Posterior cingulate gyrus (tissue), 11 donors: Measurements from ENCODE around the gene C19orf25.
"Not testable (repeated sequence)": the region's sequence is repeated elsewhere in the genome, so short reads cannot be mapped to it uniquely, and the experiment has no call there.

ENCODE experiments used
- DNase-seq, 10 donors: peaks; one replicate each; pipeline versions ENCODE4 v3.0.0 to v3.0.0-alpha.2; 2020 to 2021; ENCODE audit warnings: mixed read lengths in 3 of 10
- intact Hi-C: fragments of 100-400 bp; cut with DNase I; formaldehyde crosslinking; loops from one replicate; pipeline ENCODE4 v1.15.1; 2023

Gene C19orf25

DNA sequence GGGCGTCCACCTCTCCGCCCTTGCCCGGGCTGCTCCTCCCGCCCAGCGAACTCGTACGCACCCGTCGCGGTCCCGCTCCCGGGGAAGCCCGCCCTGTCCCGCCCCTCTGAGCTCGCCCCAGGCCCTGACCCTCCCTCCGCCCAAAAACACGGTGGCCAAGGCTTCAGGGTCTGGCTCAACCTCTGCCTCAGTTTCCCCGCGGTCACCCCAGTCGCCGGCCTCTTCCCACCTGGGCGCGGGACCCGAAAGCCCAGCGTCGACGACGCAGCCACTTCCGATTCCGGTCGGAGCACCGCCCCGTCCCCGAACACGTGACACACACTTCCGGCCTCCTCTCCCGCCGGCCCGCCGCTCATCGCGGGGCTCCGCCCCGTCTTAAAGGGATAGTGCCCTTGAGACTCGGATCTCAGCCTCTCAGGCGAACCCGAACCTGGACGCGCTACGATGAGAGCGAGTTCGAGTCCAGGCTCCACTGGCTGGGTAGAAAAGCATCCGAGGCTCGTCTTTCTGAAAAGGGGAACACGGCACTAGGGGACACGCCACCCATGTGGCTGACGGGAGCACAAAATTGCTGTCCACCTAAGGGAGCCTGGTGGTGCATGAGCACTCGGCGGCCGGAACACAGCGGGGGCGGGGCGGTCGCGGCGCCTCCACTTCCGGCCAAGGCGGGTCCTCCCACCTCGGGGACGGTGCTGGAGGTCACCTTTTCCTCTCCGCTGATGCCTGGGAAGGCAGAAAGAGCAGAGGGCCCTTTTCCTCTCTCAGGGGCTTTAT lies at the start of gene C19orf25:
Gene C19orf25 (minus strand): TSS at position 282 of the 774 bp plus-strand sequence. CDS start 312 bp downstream, outside the sequence.
- intact Hi-C loops: loop anchor here (1.0 kb wide), 2 partner anchors 11 to 28 kb away; partner anchors contain the start of gene PCSK4
- peak; percentile 91 to 99 (median 96) for DNase-seq

DNA sequence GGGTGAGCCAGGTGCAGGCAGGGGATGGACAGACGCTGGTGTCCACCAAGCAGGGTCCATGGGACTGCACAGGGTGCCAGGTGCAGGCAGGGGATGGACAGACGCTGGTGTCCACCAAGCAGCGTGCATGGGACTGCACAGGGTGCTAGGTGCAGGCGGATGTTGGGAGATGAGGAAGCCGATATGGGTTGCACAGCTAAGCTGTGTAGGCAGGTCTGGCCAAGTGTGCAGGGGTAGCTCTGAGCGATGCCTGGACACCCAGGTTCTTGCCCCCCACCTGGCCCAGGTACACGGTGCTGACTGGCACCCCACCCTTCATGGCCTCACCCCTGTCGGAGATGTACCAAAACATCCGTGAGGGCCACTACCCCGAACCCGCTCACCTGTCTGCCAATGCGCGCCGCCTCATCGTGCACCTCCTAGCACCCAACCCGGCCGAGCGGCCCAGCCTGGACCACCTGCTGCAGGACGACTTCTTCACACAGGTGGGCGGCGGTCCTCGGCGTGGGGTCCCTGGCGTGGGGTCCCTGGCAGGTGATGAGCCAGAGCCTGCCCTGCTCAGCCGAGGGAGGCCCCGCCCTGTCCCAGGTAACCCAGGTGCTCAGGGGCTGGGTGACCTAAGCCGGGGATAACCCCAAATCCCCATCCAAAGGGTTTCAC lies 48.8 kb upstream of the C19orf25 start:
- no peak for DNase-seq
- intact Hi-C loops: no loop called here

DNA sequence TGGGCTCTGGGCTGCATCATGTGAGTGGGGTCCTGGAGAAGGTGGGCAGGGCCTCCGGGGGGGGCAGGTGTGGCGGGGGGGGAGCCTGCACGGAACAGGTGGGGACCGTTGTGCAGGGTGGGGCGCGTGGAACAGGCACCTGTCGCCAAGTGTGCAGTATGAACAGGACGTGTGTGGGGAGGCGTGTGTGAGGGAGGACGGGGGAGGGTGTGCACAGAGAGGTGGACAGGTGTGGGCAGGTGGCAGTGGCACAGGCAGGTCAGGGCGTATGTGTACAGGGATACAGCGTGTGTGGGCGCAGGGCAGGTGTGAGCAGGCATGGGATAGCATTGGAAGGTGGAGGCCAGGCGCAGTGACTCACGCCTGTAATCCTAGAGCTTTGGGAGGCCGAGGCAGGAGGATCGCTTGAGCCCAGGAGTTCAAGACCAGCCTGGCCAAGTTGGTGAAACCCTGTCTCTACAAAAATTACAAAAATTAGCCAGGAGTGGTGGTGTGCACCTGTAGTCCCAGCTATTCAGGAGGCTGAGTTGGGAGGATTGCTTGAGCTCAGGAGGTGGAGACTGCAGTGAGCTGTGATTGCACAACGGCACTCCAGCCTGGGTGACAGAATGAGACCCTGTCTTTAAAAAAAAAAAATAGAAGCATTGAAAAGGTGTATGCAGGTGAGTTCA lies 48.1 kb upstream of the C19orf25 start:
- intact Hi-C loops: no loop called here
- DNase-seq: no peak

DNA sequence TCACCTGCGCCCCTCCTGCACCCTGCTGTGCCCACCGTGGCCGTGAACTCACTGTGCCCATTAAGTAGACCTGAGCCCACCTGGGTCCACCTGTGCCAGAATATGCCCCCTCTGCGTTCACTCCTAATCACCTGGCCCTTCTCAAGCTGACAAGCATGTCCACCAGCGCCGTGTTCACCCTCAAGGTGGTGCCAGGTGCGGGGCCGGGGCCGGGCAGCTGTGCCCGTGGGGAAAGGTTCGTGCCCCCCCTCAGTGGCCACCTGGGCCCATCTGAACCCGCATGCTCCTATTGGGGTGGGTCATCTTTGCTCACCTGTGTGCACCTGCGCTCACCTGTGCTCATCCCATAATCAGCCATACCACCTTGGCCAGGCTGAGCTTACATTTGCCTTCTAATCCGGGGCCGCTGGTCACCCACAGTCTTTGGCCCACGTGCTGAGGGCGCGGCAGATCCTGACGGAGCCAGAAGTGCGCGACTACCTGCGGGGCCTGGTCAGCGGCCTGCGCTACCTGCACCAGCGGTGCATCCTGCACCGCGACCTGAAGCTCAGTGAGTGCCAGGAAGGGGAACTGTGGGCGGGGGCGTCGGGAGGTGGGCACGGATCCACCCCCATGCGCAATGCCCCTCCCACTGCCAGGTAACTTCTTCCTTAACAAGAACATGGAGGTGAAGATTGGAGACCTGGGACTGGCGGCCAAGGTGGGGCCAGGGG lies 47.2 kb upstream of the C19orf25 start:
- intact Hi-C loops: no loop called here
- no peak for DNase-seq

DNA sequence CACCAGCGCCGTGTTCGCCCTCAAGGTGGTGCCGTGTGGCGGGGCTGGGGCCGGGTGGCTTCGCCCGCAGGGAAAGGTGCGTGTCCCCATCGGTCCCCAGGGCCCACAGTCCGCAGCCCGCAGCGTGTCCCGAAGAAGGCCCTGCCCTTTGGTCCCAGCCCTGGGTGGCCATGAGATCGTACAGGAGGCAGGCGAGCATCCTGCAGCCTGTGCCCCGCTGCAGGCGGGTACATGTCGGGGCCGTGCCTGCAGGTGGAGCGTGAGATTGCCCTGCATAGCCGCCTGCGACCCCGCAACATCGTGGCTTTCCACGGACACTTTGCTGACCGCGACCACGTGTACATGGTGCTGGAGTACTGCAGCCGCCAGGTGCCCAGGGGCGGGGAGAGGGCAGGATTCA lies 46.3 kb upstream of the C19orf25 start:
- no peak for DNase-seq
- intact Hi-C loops: no loop called here

DNA sequence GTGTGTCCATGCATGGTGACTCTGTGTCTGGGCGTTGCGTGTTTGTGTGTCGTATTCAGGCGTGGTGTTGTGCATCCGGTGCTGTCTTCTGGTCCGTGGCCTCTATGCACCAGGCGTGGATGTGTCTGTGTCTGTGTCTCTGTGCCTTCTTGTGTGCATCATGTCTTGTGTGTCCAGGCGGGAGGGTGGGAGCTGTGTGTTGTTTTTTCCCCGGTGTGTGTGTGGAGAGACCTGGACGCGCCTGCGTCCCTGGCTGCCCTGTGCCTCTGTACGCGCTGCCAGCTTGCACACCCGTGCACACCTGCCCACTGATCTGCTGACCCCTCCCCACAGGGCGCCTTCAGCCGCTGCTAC lies 45.9 kb upstream of the C19orf25 start:
- DNase-seq: no peak

DNA sequence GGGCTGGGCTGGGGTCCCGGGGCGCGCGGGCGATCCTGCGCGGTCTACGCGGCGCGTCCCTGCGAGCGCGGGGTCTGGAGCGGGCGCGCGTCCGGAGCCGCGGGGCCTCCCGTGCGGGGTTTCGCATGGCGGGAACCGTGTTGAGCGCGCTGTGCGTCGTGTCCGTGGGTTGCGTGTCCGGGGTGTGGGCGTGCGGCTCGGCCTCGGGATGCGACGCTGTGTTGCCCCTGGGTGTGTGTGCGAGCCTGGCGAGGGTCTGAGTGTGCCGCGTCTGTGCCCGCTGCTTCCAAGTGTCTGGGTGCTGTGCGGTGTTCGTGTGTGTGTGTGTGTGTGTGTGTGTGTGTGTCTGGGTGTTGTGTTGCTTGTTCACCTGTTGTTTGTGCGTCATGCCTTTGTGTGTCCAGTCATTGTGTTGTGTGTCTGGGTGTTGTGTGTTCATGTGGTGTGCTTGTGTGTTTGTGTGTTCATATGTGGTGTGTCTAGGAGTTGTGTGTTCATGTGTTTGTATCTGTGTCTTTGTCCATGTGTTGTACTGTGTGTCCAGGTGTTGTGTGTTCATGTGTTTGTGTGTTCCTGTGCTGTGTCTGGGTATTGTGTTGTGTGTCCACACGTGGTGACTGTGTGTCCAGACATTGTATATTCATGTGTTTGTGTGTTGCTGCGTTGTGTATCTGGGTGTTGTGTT lies 45.4 kb upstream of the C19orf25 start:
- intact Hi-C loops: no loop called here
- DNase-seq: no peak

More for the DNA sequence above, 45.9 kb upstream of the C19orf25 start:
- intact Hi-C loops: no loop called here

DNA sequence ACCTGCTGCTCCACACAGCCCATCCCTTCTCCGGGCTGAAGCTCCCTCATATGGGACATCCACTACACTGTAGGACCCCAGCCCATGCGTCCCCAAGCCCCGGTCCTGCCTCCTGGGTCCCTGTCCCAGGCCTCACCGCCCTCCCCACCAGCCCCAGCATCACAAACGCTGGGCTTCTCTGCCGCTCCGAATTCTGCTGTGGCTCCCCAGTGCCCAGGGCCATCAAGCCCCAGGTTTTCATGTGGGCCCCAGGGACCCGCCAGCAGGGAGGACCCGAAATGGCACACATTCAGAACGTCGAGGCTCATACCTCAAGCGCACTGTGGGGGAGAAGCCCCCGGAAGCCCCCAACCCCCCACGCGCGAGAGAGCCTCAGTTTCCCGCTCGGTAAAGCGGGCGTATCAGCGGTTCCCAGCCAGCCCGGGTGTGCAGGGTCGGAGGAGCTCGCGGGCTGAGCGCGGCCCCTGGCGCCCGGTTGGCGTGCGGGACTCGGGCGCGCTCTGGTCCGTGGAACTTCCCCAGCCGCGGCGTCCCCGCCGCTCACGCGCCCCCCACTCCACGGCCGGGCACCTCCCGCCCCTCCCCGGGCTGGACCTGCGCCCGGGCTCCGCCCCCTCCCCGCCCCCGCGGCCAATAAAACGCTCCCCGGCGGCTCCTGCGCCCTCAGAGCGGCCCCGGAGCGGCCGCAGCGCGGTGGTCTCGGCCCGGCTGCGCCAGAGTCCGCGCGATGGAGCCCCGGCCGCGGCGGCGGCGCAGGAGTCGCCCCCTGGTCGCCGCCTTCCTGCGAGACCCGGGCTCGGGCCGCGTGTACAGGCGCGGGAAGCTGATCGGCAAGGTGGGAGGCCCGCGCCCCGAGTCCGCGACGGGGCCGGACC lies 44.6 kb upstream of the C19orf25 start, which contains the start of gene PLK5:
Gene PLK5 (plus strand): TSS at position 666 of the 875 bp plus-strand sequence. CDS start 2,920 bp downstream, outside the sequence.
- intact Hi-C loops: no loop called here
- peak in 4 of 10 donors; percentile 24 to 35 (median 28) for DNase-seq

DNA sequence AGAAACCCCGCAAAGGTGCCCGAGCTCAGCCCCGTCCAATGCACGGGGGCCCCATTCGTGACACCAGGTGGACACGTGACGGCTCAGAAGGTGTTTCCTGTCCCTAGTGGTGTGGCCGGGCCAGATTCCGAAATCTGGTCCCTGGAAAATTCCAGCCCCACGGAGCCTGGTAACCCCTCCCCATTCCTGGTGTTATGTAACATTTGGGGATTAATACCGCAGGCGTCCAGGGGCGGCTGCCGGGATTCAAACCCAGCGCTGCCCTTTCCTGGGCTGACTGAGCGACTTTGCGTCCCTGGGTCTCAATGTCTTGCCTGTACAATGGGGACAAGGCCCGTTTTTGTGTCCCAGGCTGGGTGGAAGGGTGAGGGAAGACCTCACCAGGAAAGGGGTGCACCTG lies 43.8 kb upstream of the C19orf25 start:
- intact Hi-C loops: no loop called here
- no peak for DNase-seq

DNA sequence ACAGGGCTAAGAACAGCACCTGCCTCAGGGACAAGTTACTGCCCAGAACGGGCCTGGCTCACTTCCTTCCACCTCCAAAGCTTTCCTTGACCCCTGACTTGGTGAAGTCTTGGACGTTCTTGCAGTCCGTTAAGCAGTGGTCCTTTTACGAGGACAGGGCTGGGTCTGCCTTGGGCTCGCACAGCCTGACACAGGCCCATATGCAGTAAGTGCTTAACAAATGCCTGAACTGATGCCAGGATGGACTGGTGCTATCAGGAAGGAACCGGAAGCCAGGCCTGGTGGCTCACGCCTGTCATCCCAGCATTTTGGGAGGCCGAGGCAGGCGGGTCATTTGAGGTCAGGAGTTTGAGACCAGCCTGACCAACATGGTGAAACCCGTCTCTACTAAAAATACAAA lies 43.0 kb upstream of the C19orf25 start:
- intact Hi-C loops: no loop called here
- DNase-seq: no peak

DNA sequence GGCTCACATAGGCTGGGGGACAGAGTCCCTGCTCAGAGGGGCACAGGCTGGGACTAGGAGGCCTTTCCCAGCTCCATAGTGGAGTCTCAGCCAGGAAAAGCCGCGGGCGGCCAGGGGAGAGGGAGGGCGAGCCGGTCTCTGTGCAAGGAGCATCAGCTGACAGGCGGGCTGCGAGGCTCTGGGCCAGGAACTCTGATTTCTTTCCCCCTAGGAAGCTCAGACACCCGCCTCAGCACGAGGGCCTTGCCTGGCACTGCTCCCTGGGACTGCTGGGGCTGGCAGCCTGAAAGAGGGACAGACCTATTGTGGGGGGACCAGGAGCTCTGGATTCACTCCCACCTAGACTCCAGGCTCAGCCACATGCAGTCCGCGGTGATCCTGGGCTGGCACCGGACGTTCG lies 42.6 kb upstream of the C19orf25 start:
- intact Hi-C loops: no loop called here

DNA sequence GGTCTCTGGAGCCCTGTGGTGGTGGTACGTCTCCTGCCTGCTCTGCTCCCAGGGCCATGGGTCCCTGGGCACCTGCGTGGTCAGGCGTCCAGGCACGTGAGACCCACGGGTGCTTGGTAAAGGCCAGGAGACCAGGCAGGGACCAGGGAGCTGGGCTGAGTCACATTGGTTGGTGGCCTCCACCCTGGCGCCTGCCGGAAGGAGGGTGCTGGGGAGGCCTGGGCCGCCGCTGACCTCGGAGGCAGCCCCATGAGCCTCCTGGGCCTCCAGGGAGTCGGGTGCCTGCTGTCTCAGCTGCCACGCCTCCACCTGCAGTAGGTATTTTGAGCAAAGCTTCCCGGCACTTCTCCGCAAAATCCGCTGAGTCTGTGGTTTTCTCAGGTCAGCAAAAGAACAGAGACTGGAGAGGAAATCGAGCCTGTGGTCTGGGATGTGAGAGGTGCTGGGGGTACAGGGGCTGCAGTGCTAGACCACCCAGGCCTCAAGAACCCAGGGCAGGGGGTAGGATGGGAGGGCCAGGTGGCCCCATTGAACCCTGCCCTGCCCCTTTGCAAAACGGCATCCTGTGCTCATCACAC lies 41.3 kb upstream of the C19orf25 start:
- DNase-seq: no peak
- intact Hi-C loops: no loop called here

More for the DNA sequence above, 42.6 kb upstream of the C19orf25 start:
- DNase-seq: peak; percentile 23 to 91 (median 60)

DNA sequence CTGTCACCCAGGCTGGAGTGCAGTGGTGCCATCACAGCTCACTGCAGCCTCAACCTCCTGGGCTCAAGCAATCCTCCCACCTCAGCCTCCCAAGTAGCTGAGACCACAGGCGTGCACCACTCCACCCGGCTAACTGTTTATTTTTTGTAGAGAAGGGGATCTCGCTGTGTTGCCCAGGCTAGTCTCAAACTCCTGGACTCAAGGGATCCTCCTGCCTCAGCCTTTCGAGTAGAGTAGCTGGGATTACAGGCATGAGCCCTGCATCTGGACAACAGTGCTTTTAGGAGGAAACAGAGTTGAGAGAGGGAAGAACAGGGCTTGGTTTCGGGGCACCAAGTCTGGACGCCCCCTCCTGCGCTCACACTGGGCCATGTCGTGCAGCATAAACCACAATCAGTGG lies 40.8 kb upstream of the C19orf25 start:
- intact Hi-C loops, DNase-seq: not testable (repeated sequence)

DNA sequence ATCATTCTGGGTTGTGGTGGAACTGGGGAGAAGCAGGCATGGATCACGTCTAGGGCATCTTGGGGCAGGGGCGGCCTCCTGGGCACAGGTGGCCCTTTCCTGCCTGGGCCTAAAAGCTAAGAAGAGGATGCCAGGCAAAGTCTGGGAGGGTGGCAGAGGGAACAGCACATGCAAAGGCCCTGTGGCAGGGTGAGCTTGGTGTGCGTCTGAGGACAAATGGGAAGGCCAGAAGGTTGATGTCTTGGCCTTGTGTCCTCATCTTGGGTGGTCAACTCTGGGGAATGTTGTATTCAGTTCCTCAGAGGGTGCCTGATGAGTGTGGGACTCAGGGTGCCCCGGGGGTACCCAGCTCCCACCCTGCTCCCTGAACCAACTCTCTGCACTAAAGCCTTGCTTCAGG lies 39.5 kb upstream of the C19orf25 start:
- DNase-seq: no peak

DNA sequence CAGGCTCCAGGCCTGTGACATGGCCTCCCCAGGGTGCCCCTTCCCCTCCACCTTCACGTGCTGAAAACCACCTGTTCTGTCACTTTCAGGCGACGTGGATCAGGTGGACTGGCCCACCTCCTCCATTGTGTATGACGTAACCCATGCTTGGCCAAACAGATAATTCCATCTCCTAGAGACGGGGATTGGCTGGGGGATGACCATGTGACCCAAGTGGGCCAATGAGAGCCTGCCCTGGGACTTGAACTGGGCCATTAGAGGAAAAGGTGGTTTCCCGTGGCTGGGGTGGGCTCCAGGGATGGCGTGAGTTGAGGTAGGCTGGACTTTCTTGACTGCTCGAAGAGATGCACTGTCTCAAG lies 37.4 kb upstream of the C19orf25 start:
- intact Hi-C loops: no loop called here
- DNase-seq: no peak

More for the DNA sequence above, 39.5 kb upstream of the C19orf25 start:
- intact Hi-C loops: no loop called here

DNA sequence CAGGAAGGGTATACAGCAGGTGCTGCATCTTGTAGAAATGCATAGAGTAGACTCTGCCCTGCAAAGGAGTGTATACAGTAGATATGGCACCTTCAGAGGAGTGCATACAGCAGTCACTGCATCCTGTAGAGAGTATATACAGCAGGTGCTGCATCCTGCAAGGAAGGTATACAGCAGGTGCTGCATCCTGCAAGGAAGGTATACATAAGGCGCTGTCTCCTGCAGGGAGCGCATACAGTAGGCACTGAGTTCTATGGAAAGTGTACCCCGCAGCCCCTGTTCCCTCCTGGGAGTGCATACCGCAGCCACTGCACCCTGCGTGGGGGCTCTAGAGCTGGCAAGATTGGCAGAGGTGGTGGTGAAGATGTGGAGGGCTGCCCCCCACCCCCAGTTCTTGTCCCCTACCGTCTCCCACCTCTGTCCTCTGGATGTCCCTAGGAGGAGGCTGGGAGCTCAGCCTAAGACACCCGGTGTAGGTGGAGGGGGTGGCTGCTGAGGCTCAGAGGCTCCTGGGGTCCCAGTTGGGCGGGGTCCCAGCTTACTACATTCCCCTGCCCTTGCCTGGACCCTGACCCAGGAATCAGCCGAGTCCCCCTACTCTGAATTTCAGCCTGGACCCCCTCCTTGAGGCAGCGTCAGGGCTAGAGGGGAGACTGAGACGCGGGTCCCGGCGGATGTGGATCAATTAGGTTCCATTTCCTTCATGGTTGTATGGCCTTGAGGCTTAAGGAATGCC lies 36.1 kb upstream of the C19orf25 start:
- intact Hi-C loops: no loop called here
- DNase-seq: no peak

DNA sequence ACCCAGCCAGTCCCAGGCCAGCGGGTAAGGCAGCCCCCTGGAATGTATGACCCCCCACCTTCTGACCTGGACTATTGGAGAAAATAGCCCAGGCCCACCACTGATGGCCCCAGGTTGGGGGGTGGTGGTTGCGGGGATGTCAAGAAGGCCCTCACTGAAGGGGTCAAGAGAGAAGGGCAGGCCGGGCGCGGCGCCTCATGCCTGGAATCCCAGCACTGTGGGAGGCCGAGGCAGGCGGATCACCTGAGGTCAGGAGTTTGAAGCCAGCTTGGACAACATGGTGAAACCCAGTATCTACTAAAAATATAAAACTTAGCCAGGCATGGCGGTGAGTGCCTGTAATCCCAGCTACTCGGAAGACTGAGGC lies 35.3 kb upstream of the C19orf25 start:
- no peak for DNase-seq
- intact Hi-C loops: no loop called here
